Measurements from ENCODE around the gene LDLRAD3.

LDLRAD3 gene

GRCh38 chr11:36009473-36009872 lies 65.6 kb downstream of the LDLRAD3 start (continued):
- TF ChIP-seq, protein P1, sequence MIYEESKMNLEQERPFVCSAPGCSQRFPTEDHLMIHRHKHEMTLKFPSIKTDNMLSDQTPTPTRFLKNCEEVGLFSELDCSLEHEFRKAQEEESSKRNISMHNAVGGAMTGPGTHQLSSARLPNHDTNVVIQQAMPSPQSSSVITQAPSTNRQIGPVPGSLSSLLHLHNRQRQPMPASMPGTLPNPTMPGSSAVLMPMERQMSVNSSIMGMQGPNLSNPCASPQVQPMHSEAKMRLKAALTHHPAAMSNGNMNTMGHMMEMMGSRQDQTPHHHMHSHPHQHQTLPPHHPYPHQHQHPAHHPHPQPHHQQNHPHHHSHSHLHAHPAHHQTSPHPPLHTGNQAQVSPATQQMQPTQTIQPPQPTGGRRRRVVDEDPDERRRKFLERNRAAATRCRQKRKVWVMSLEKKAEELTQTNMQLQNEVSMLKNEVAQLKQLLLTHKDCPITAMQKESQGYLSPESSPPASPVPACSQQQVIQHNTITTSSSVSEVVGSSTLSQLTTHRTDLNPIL (CRISPR knock-in tag; IDR thresholded peaks at IDR 0.05; ENCODE audit: low read depth) = no peak

GRCh38 chr11:36010010-36010740 lies 66.3 kb downstream of the LDLRAD3 start:
- peak; percentile 74 for ATAC-seq
- TF ChIP-seq RARB (CRISPR knock-in tag; IDR thresholded peaks at IDR 0.05) = no peak
- TF ChIP-seq ISL1 (CRISPR knock-in tag; IDR thresholded peaks at IDR 0.05) = no peak
- no peak for TF ChIP-seq ESRRG (CRISPR knock-in tag; IDR thresholded peaks at IDR 0.05)
- TF ChIP-seq POU6F1 (CRISPR knock-in tag; IDR thresholded peaks at IDR 0.05; ENCODE audit: borderline replicate concordance, low read depth) = no peak
- no peak for TF ChIP-seq ZFP3 (CRISPR knock-in tag; IDR thresholded peaks at IDR 0.05)
- TF ChIP-seq ARNTL (CRISPR knock-in tag; IDR thresholded peaks at IDR 0.05; ENCODE audit: borderline replicate concordance, low read depth) = no peak
- TF ChIP-seq, protein P1 (CRISPR knock-in tag; IDR thresholded peaks at IDR 0.05; ENCODE audit: low read depth) = no peak
- TF ChIP-seq SNAI2 (CRISPR knock-in tag; IDR thresholded peaks at IDR 0.05) = no peak
- no peak for TF ChIP-seq BACH2 (CRISPR knock-in tag; IDR thresholded peaks at IDR 0.05; ENCODE audit: borderline replicate concordance)
- TF ChIP-seq TCF4 (CRISPR knock-in tag; IDR thresholded peaks at IDR 0.05; ENCODE audit: borderline replicate concordance) = no peak
- TF ChIP-seq ZNF565 (CRISPR knock-in tag; conservative IDR thresholded peaks at IDR 0.05; ENCODE audit: low read depth) = no peak
- no peak for TF ChIP-seq PATZ1 (CRISPR knock-in tag; IDR thresholded peaks at IDR 0.05; ENCODE audit: borderline replicate concordance)
- no peak for TF ChIP-seq ZFP30 (CRISPR knock-in tag; IDR thresholded peaks at IDR 0.05)
- no peak for TF ChIP-seq CSDC2 (CRISPR knock-in tag; IDR thresholded peaks at IDR 0.05)

DNA sequence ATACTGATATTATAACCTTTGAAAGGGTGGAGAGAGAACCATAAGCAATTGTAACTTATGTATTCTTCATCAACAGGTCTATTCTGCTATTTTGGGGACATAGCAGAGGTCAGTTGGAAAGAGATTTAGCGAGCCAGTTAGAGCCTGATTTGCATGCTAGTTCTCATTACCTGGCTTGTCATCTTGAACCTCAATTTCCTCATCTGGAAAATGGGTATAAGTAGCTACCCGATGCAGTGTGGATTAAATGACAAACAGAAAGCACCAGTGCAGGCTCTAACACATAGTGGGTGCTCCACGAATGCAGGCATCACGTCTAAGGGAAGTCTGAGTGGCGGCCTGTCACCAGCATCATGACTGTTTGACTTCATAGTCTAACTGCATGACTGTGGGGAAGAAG lies 67.7 kb downstream of the LDLRAD3 start:
- ATAC-seq = no peak
- no peak for TF ChIP-seq ZNF8 (CRISPR knock-in tag; IDR thresholded peaks at IDR 0.05)
- TF ChIP-seq ZFP30 (CRISPR knock-in tag; IDR thresholded peaks at IDR 0.05) = no peak
- TF ChIP-seq ZNF70 (CRISPR knock-in tag; IDR thresholded peaks at IDR 0.05) = no peak
- TF ChIP-seq ISL1 (CRISPR knock-in tag; IDR thresholded peaks at IDR 0.05) = no peak
- TF ChIP-seq RARB (CRISPR knock-in tag; IDR thresholded peaks at IDR 0.05) = no peak
- TF ChIP-seq CSRNP3 (CRISPR knock-in tag; IDR thresholded peaks at IDR 0.05) = no peak
- TF ChIP-seq POU6F1 (CRISPR knock-in tag; IDR thresholded peaks at IDR 0.05; ENCODE audit: borderline replicate concordance, low read depth) = no peak

DNA sequence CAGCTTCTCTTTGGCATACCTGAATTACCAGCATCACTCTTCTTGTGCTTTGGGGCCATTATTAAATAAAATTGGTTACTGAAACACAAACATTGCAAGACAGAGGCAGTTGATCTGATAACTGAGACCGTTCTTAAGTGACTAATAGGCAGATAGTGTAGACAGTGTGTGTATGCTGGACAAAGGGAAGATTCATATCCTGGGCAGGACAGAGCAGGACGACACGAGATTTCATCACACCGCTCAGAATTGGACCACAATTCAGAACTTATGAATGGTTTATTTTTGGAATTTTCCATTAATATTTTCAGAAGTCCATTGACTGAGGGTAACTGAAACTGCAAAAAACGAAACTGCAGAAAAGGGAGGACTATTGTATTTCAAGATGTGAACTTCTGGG lies 68.6 kb downstream of the LDLRAD3 start:
- peak; percentile 72 for ATAC-seq
- TF ChIP-seq ZNF8 (CRISPR knock-in tag; IDR thresholded peaks at IDR 0.05) = peak; percentile 53; the same call in 1 of the 2 replicates
- TF ChIP-seq ISL1 (CRISPR knock-in tag; IDR thresholded peaks at IDR 0.05) = peak; percentile 73
- TF ChIP-seq PPARA (CRISPR knock-in tag; IDR thresholded peaks at IDR 0.05; ENCODE audit: borderline replicate concordance) = no peak

All from SK-N-SH treated with all-trans-retinoic acid at 6 μM for 48 hours (cell line).